Jurkat, Clone E6-1 (cell line): ENCODE measurements around the gene LAYN. TPM values are rescaled to one million over a fixed set of nuclear protein-coding genes. Genes with fewer than 3 reads are reported as not detected.

Experiments
- DNase-seq: peaks from one replicate; pipeline ENCODE4 v3.0.0-alpha.2; 2011; ENCODE audit warnings: low read depth, low spot score
- H3K4me3 ChIP-seq: 2 replicates; pipeline ENCODE4 v1.5.1; 2011; ENCODE audit warnings: mild to moderate bottlenecking, low read length, control low read depth, moderate library complexity
- polyA plus RNA-seq: library from polyadenylated mRNA; unstranded; fragments of >200 nt; gene quantifications from one replicate; pipeline ENCODE4 v1.2.1, GENCODE V29; 2012; ENCODE audit warnings: missing spikeins; ENCODE audit not compliant: insufficient read length, insufficient read depth

Gene LAYN, protein sequence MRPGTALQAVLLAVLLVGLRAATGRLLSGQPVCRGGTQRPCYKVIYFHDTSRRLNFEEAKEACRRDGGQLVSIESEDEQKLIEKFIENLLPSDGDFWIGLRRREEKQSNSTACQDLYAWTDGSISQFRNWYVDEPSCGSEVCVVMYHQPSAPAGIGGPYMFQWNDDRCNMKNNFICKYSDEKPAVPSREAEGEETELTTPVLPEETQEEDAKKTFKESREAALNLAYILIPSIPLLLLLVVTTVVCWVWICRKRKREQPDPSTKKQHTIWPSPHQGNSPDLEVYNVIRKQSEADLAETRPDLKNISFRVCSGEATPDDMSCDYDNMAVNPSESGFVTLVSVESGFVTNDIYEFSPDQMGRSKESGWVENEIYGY
- polyA plus RNA-seq = not detected

DNA sequence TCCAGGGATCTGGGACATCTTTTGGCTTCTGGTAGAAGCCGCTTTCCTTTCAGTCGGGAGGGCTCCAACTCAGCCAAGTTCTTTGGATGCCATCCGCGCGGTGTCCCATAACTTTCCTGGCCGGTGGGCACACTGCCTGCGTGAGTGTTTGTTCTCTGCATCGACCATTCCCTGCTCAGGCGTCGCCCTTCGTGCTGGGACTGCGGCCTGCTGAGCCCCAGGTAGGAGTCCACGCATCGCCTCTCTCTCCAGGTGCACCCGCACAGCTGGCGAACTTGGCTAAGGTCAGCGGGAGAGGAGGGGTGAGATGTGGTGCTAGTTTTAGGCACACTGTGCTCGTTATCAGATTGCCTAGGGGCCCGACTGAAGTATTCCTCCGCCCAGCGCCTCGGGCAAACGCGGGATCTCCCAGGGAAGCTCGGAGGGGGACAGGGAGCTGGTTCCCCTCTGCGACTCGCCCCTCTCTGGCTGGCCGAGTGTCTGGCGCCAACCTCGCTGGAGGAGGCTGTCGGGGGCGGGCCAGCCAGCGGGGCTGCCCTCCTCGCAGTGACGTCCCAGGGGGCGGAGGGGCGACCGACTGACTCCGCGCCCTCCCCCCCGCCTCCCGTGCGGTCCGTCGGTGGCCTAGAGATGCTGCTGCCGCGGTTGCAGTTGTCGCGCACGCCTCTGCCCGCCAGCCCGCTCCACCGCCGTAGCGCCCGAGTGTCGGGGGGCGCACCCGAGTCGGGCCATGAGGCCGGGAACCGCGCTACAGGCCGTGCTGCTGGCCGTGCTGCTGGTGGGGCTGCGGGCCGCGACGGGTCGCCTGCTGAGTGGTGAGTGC, at the start of gene LAYN:
Gene LAYN, plus strand, starts transcription at position 607 of the 823 bp plus-strand sequence. Its CDS starts 124 bp downstream, at position 731.
- DNase-seq = no peak
- H3K4me3 ChIP-seq = no peak within 1 kb of the TSS

- no peak for DNase-seq
- no peak overlapping the region for H3K4me3 ChIP-seq
These were observed 46.5 kb upstream of the LAYN start for GRCh38 chr11:111494040-111494439.

DNA sequence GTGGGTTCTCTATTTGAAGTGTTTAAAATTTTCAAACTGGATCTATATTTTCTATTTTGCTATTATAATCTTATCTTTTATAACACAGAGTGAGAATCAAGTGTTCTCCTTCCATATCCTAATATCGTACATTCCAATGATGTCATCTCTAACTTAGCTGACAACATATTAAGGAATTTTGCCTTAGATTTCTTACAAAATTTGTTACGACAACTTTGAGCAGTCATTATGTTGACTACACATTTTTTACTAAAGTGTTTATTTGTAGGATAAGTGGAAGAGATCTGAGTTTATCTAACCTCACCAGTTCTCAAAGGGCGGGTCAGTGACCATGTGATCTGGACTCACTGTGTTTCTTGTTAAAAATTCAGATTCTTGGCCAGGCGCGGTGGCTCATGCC, 41.0 kb upstream of the LAYN start:
- DNase-seq = no peak
- H3K4me3 ChIP-seq = no peak overlapping the region

GRCh38 chr11:111500481-111500880, 40.0 kb upstream of the LAYN start:
- DNase-seq = no peak
- H3K4me3 ChIP-seq = no peak overlapping the region

DNA sequence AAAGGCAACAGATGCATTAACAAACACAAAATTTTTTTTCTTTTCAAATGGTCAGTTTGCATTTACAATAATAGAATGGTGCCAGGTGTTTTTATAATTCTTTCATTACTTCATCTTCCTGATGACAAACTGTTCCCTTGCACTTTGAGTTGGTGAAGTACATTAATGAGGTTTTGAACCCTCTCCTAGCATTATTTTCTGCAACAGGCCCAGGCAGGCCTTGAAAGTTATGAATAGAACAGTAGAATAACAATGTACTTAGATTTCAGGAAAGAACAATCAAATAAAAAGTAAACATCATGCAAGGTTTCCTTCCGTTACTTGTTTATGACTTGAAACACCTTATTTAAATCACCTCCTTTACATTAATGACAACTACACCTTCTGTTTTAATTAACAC, 37.9 kb upstream of the LAYN start:
- DNase-seq = no peak
- H3K4me3 ChIP-seq = no peak overlapping the region

DNA sequence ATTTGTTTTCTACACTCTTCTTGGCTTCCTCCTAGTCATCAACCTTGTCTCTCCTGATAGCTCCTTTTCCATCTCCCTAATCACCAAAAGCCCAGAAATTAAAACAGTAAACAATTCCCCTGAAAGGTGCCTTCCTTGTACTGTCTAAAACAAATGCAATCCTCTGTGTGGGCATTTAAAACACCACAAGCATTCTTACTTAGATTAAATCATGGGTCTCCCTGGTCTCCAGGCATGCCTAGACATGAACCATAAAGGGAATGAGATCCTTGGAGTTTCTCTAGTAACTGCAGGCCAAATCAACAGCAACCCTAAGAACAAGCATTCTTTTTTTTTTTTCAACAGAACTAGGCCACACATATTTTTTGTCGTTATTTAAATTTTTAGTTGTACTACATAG, 30.2 kb upstream of the LAYN start:
- no peak overlapping the region for H3K4me3 ChIP-seq
- no peak for DNase-seq

- no peak for DNase-seq
- H3K4me3 ChIP-seq = no peak within 1 kb of the TSS
These were observed 28.0 kb upstream of the LAYN start, which contains the start of gene BTG4 for GRCh38 chr11:111512296-111513239. TSS of gene BTG4 (minus strand) at chr11:111512386. CDS start at chr11:111498776, 13,610 bp downstream.

GRCh38 chr11:111513240-111513605, 27.3 kb upstream of the LAYN start:
- no peak for DNase-seq
- H3K4me3 ChIP-seq = no peak overlapping the region

DNA sequence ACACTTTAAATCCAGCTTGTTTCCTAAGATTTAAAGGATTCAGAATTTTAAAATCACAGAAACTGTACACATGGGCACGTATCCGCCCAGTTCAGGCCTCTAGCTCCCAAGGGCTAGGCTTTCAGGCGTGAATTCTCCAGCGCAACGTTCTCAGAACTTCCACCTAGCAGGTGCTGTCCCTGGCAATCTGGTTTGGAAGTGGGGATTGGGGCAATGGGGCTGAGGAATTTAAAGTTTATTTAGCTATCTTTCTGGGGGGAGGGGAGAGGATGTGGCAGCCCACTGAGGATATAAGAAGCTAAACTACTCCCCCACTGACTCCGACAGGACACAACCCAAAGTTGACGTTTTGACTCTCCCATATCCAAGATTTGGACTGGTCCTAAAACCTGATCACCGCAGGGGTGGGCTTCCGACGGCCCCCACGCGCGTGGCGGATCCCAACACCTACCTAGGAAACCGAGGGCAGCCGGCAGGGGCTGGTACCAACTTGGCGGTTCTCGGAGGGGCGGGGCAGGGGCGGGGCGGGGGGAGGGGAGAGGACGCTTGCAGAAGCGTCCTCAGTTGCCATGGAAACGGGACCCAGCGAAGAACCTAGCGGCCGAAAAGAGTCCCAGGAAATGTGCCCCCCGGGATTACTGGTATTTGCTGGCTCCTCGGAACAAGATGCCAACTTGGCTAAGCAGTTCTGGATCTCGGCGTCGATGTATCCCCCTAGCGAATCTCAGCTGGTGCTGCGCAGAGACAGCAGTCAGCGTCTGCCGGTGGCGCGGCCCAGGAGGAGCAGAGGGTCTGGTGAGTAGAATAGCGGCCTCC, 26.1 kb upstream of the LAYN start, which contains the start of gene HOATZ:
Gene HOATZ, plus strand, starts transcription at position 563 of the 816 bp plus-strand sequence. Its CDS starts 7 bp downstream, at position 570.
- DNase-seq = peak; percentile 32
- H3K4me3 ChIP-seq = peak within 1 kb of the TSS; percentile 32

GRCh38 chr11:111515591-111515990, 24.9 kb upstream of the LAYN start:
- DNase-seq = no peak
- no peak overlapping the region for H3K4me3 ChIP-seq

GRCh38 chr11:111518668-111519067, 21.9 kb upstream of the LAYN start:
- DNase-seq = no peak
- H3K4me3 ChIP-seq = no peak overlapping the region

GRCh38 chr11:111520560-111520959, 20.0 kb upstream of the LAYN start:
- no peak overlapping the region for H3K4me3 ChIP-seq
- DNase-seq = no peak

DNA sequence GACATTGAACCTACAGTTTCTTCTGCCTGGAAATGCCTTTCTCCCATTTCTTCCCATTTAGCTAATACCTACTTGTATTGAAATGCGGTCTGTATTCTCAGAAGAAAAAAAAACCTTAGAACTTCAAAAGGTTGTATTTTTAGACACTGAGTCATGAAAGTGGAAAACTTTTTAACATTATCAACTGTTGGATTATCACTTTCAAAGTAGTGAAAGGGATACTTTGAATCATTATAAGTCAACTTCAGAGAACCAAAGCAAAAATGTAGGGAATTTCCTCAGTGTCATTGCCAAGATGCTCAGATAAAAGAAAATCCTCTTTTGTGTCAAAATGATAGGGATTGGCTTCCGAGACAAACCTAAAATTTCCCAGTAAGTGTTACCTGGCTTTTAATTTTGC, 19.4 kb upstream of the LAYN start:
- no peak for DNase-seq
- no peak overlapping the region for H3K4me3 ChIP-seq

GRCh38 chr11:111522426-111522825, 18.1 kb upstream of the LAYN start:
- DNase-seq = no peak
- H3K4me3 ChIP-seq = no peak overlapping the region

DNA sequence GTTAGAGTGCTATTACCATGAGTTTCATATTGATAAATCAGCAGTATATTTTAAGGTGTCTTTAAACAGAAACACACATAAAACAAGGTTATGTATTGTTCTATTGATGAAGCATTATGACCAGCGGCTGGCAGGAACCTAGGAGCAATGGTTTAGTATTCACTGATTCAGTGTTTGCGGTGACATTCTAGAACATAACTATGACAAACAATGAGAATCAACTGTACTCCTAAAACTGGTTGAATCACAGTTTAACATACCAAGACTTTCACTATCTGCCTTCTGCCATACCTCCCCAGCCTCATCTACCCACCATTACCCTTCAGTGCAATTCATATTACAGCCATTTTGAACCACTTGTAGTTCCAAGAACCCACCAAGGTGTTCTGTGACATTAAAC, 17.2 kb upstream of the LAYN start:
- no peak overlapping the region for H3K4me3 ChIP-seq
- no peak for DNase-seq

DNA sequence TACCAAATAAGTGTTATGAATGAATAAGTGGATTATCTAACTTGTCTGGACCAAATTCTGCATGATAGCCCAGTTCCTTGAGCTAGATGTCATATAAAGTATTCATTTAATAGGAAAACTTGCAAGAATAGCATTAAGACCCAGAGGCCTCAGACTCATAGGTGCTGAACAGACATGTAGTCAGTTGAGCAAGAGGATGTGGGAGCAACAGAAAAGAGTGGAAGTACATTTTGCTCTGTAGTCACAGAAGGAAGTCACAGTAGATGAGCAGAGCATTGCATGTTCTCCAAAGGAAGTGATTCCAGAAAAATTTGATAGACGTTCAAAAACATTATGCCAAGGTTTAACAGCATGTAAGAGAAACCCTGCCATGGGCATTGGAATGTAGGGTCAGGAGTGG, 16.5 kb upstream of the LAYN start:
- DNase-seq = peak; percentile 21
- no peak overlapping the region for H3K4me3 ChIP-seq

DNA sequence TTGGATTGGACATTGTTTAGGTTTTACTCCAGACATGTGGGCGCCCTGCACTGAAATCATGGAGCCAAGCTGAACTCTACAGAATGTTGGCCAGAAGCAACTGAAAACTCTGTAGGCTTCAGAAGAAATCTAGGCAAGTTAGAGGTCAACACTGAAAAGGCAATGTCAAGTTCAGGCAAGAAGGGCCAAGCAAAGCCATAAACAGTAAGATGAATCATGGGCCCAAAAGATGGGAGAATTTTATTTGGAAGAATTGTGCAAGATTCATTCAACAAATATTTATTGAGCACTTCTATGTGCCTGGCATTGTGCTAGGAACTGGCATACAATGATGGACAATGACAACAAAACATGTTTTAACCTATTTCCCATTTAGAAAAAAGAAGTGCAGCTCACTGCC, 15.1 kb upstream of the LAYN start:
- no peak overlapping the region for H3K4me3 ChIP-seq
- no peak for DNase-seq

DNA sequence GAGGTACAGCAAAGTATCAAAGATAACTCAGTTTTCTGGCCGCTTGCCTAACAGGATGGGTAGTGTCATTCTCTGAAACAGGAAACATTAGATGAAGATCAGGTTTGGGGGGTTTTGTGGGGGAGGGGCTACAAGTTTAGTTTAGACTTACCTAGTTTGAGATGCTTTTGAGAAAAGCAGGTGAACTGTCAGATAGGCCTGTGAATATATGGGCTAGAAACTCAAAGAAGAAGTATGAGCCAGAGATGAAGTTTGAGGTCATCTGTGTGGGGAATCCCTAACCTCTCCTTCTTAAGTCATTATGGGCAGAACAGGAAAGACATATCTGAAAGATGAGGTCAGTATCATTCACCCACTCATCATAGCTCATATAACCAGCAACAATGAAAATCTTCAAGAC, 14.0 kb upstream of the LAYN start:
- no peak overlapping the region for H3K4me3 ChIP-seq
- DNase-seq = peak; percentile 19
